Neutrophil (primary cell): ENCODE data around the gene PPP1R3G.

Source experiments
- H3K27ac ChIP-seq: fragments of 200-600 bp; sonication (generic); 2 replicates; pipeline ENCODE4 v1.5.1; 2016; ENCODE audit warnings: mild to moderate bottlenecking, moderate library complexity
- H3K27me3 ChIP-seq: fragments of 200-600 bp; sonication (generic); 2 replicates; pipeline ENCODE4 v1.6.0; 2016; ENCODE audit warnings: mild to moderate bottlenecking
- H3K36me3 ChIP-seq: fragments of 200-600 bp; sonication (generic); 2 replicates; pipeline ENCODE4 v1.5.1; 2017
- H3K4me1 ChIP-seq, 2 experiments: fragments of 200-600 bp in 1 of 2; sonication (generic) in 1 of 2; 1 replicate in 1 of 2; 2 replicates in 1 of 2; pipeline versions ENCODE4 v1.5.1 to v1.6.1; 2013 to 2016; ENCODE audit warnings: low read depth in 1 of 2, low read length in 1 of 2, mild to moderate bottlenecking in 1 of 2, moderate library complexity in 1 of 2; ENCODE audit not compliant: control insufficient read depth in 1 of 2, insufficient read depth in 1 of 2
- H3K4me3 ChIP-seq, 2 experiments: fragments of 200-600 bp in 1 of 2; sonication (generic) in 1 of 2; 1 replicate in 1 of 2; 2 replicates in 1 of 2; pipeline ENCODE4 v1.5.1; 2013 to 2016; ENCODE audit warnings: low read depth in 1 of 2, low read length in 1 of 2, mild to moderate bottlenecking in 1 of 2, moderate library complexity in 1 of 2
- H3K9me3 ChIP-seq: fragments of 200-600 bp; sonication (generic); 2 replicates; pipeline ENCODE4 v1.5.1; 2016
- CTCF ChIP-seq: fragments of 200-600 bp; sonication (generic); IDR thresholded peaks from 2 replicates; pipeline ENCODE4 v1.5.1; 2016; ENCODE audit warnings: antibody characterized with exemption

The PPP1R3G gene

GRCh38 chr6:5072440-5072839 lies 12.7 kb upstream of the PPP1R3G start:
- H3K27ac ChIP-seq, result no peak overlapping the region
- no peaks in the 10 kb centered on the region for H3K27me3 ChIP-seq
- no peaks in the 10 kb centered on the region for H3K9me3 ChIP-seq
- H3K4me3 ChIP-seq, result no peak overlapping the region
- TF ChIP-seq CTCF, result no peak
- H3K36me3 ChIP-seq, result no peaks in the 10 kb centered on the region
- no peaks in the 10 kb centered on the region for H3K4me1 ChIP-seq

GRCh38 chr6:5073992-5074391 lies 11.1 kb upstream of the PPP1R3G start:
- no peaks in the 10 kb centered on the region for H3K36me3 ChIP-seq
- H3K27me3 ChIP-seq, result no peaks in the 10 kb centered on the region
- no peak overlapping the region for H3K4me3 ChIP-seq
- TF ChIP-seq CTCF, result no peak
- no peak overlapping the region for H3K27ac ChIP-seq
- H3K9me3 ChIP-seq, result no peaks in the 10 kb centered on the region
- H3K4me1 ChIP-seq, result no peaks in the 10 kb centered on the region

- H3K27ac ChIP-seq, result no peak overlapping the region
- H3K4me1 ChIP-seq, result no peaks in the 10 kb centered on the region
- no peak for TF ChIP-seq CTCF
- H3K9me3 ChIP-seq, result no peaks in the 10 kb centered on the region
- no peak overlapping the region for H3K4me3 ChIP-seq
- peaks cover 9% of the 10 kb centered on the region for H3K27me3 ChIP-seq
- H3K36me3 ChIP-seq, result no peaks in the 10 kb centered on the region
Measured at GRCh38 chr6:5076931-5077330, 8.2 kb upstream of the PPP1R3G start.

GRCh38 chr6:5078121-5078669 lies 6.9 kb upstream of the PPP1R3G start:
- Histone ChIP-seq H3K4me1 (no peaks in the 10 kb centered on the region), H3K4me3 (no peak overlapping the region)
- TF ChIP-seq CTCF, result no peak

GRCh38 chr6:5079692-5080091 lies 5.4 kb upstream of the PPP1R3G start:
- Histone ChIP-seq H3K4me3 (no peak overlapping the region), H3K9me3 (no peaks in the 10 kb centered on the region), H3K36me3 (no peaks in the 10 kb centered on the region), H3K27me3 (peaks cover 36% of the 10 kb centered on the region), H3K4me1 (peaks cover 5 to 6% of the 10 kb centered on the region in 2 experiments), H3K27ac (no peak overlapping the region)
- TF ChIP-seq CTCF, result no peak

More at GRCh38 chr6:5078121-5078669, 6.9 kb upstream of the PPP1R3G start:
- Histone ChIP-seq H3K9me3 (no peaks in the 10 kb centered on the region), H3K27me3 (peaks cover 21% of the 10 kb centered on the region), H3K27ac (no peak overlapping the region), H3K36me3 (no peaks in the 10 kb centered on the region)

- Histone ChIP-seq H3K27ac (no peak overlapping the region), H3K4me1 (peaks cover 14 to 15% of the 10 kb centered on the region in 2 experiments)
- TF ChIP-seq CTCF, result no peak
Measured at GRCh38 chr6:5080574-5080973, 4.6 kb upstream of the PPP1R3G start.

More at GRCh38 chr6:5080574-5080973, 4.6 kb upstream of the PPP1R3G start:
- H3K9me3 ChIP-seq, result no peaks in the 10 kb centered on the region
- no peaks in the 10 kb centered on the region for H3K36me3 ChIP-seq
- H3K27me3 ChIP-seq, result peaks cover 45% of the 10 kb centered on the region
- no peak overlapping the region for H3K4me3 ChIP-seq
